ENCODE measurements around the gene USP49. TPM values are rescaled to one million over a fixed set of nuclear protein-coding genes. Genes with fewer than 3 reads are reported as not detected.

Gene USP49
- total RNA-seq, 1 experiment from 2014 or later, result 4.1 TPM

GRCh38 chr6:41934278-41935192 is 39.4 kb upstream of the USP49 start:
- no TSS peak for BruUV-seq (replicated peaks)
- no peaks in the 10 kb centered on the region for H3K27me3 Mint-ChIP-seq (ENCODE audit: insufficient read depth, unreplicated experiment)
- peaks cover 19% of the 10 kb centered on the region for H3K4me1 Mint-ChIP-seq (ENCODE audit: insufficient read depth, unreplicated experiment)
- no peak overlapping the region for H3K4me3 Mint-ChIP-seq (ENCODE audit: unreplicated experiment)
- intact Hi-C loops (cut with micrococcal nuclease), result loop anchor here (5.0 kb wide), 1 partner anchor 147 kb away; the partner anchor contains the start of gene TOMM6
- peak; percentile 38 for DNase-seq (ENCODE audit: unreplicated experiment)
- peaks cover 93% of the 10 kb centered on the region for H3K36me3 Mint-ChIP-seq (ENCODE audit: insufficient read depth, unreplicated experiment)
- CTCF ChIA-PET, result interaction anchor here (0.7 to 10.1 kb wide), 11 partner anchors 12 to 149 kb away, joined by 3 to 117 read pairs (median 4); partner anchors contain the start of genes BYSL, MED20 and TAF8
- no peak overlapping the region for H3K27ac Mint-ChIP-seq (ENCODE audit: low read depth, unreplicated experiment)
- H3K9me3 Mint-ChIP-seq (ENCODE audit: unreplicated experiment), result no peaks in the 10 kb centered on the region
- no peak for TF ChIP-seq CTCF (IDR thresholded peaks at IDR 0.05; ENCODE audit: unreplicated experiment)
- POLR2A ChIA-PET, result interaction anchor here (1.3 to 14.4 kb wide), 4 partner anchors 12 to 121 kb away, joined by 3 to 157 read pairs (median 5); partner anchors contain the start of genes BYSL, MED20 and TAF8

- Mint-ChIP-seq H3K4me1 (ENCODE audit: insufficient read depth, unreplicated experiment) (peaks cover 10% of the 10 kb centered on the region), H3K9me3 (ENCODE audit: unreplicated experiment) (no peaks in the 10 kb centered on the region), H3K27me3 (ENCODE audit: insufficient read depth, unreplicated experiment) (no peaks in the 10 kb centered on the region), H3K4me3 (ENCODE audit: unreplicated experiment) (no peak overlapping the region), H3K27ac (ENCODE audit: low read depth, unreplicated experiment) (no peak overlapping the region), H3K36me3 (ENCODE audit: insufficient read depth, unreplicated experiment) (peaks cover 96% of the 10 kb centered on the region)
- DNase-seq (ENCODE audit: unreplicated experiment), result no peak
- TSS peak; percentile 14 for BruUV-seq (replicated peaks)
- ChIA-PET CTCF (interaction anchor here (0.6 to 9.3 kb wide), 2 partner anchors 10 to 146 kb away, joined by 4 to 74 read pairs; partner anchors contain the start of genes BYSL and MED20), POLR2A (interaction anchor here (14.4 kb wide), 1 partner anchor 10 kb away, joined by 157 read pairs; the partner anchor contains the start of genes BYSL and MED20)
- intact Hi-C loops (cut with micrococcal nuclease), result no loop called here
- no peak for TF ChIP-seq CTCF (IDR thresholded peaks at IDR 0.05; ENCODE audit: unreplicated experiment)
These were observed 37.2 kb upstream of the USP49 start for GRCh38 chr6:41932378-41932777.

GRCh38 chr6:41931792-41932191 is 36.6 kb upstream of the USP49 start:
- H3K36me3 Mint-ChIP-seq (ENCODE audit: insufficient read depth, unreplicated experiment), result peaks cover 95% of the 10 kb centered on the region
- ChIA-PET CTCF (interaction anchor here (0.7 to 9.3 kb wide), 2 partner anchors 9 to 90 kb away, joined by 3 to 74 read pairs; partner anchors contain the start of genes BYSL and MED20), POLR2A (interaction anchor here (14.4 kb wide), 1 partner anchor 9 kb away, joined by 157 read pairs; the partner anchor contains the start of genes BYSL and MED20)
- BruUV-seq (replicated peaks), result no TSS peak
- TF ChIP-seq CTCF (IDR thresholded peaks at IDR 0.05; ENCODE audit: unreplicated experiment), result no peak
- peaks cover 9% of the 10 kb centered on the region for H3K4me1 Mint-ChIP-seq (ENCODE audit: insufficient read depth, unreplicated experiment)
- H3K9me3 Mint-ChIP-seq (ENCODE audit: unreplicated experiment), result no peaks in the 10 kb centered on the region
- DNase-seq (ENCODE audit: unreplicated experiment), result no peak
- intact Hi-C loops (cut with micrococcal nuclease), result no loop called here
- no peak overlapping the region for H3K4me3 Mint-ChIP-seq (ENCODE audit: unreplicated experiment)
- no peak overlapping the region for H3K27ac Mint-ChIP-seq (ENCODE audit: low read depth, unreplicated experiment)
- H3K27me3 Mint-ChIP-seq (ENCODE audit: insufficient read depth, unreplicated experiment), result no peaks in the 10 kb centered on the region

- peaks cover 2% of the 10 kb centered on the region for H3K4me1 Mint-ChIP-seq (ENCODE audit: insufficient read depth, unreplicated experiment)
- BruUV-seq (replicated peaks), result no TSS peak
- TF ChIP-seq CTCF (IDR thresholded peaks at IDR 0.05; ENCODE audit: unreplicated experiment), result no peak
- intact Hi-C loops (cut with micrococcal nuclease), result no loop called here
- H3K36me3 Mint-ChIP-seq (ENCODE audit: insufficient read depth, unreplicated experiment), result peaks cover 88% of the 10 kb centered on the region
- POLR2A ChIA-PET, result interaction anchor here (0.6 to 14.4 kb wide), 5 partner anchors 7 to 121 kb away, joined by 3 to 157 read pairs (median 4); partner anchors contain the start of genes BYSL, MED20 and TAF8
- H3K4me3 Mint-ChIP-seq (ENCODE audit: unreplicated experiment), result no peak overlapping the region
- CTCF ChIA-PET, result interaction anchor here (0.9 to 2.3 kb wide), 6 partner anchors 9 to 145 kb away, joined by 3 to 16 read pairs (median 4); partner anchors contain the start of genes BYSL and MED20
- H3K27ac Mint-ChIP-seq (ENCODE audit: low read depth, unreplicated experiment), result no peak overlapping the region
- no peaks in the 10 kb centered on the region for H3K27me3 Mint-ChIP-seq (ENCODE audit: insufficient read depth, unreplicated experiment)
- no peak for DNase-seq (ENCODE audit: unreplicated experiment)
- no peaks in the 10 kb centered on the region for H3K9me3 Mint-ChIP-seq (ENCODE audit: unreplicated experiment)
These were observed 34.7 kb upstream of the USP49 start for GRCh38 chr6:41929924-41930323.

Data from MCF 10A (cell line).